Fibroblast of the aortic adventitia (primary cell): Measurements from ENCODE around the gene FSTL5. TPM values are rescaled to one million over a fixed set of nuclear protein-coding genes. Genes with fewer than 3 reads are reported as not detected.

Experiments used
- DNase-seq: peaks from one replicate; pipeline ENCODE4 v3.0.0-alpha.2; 2010; ENCODE audit warnings: low read depth
- H3K4me3 ChIP-seq: 2 replicates; pipeline ENCODE4 v1.5.1; 2011; ENCODE audit warnings: low read depth, mild to moderate bottlenecking, control low read depth, low read length, moderate library complexity
- CTCF ChIP-seq: IDR thresholded peaks from 2 replicates; pipeline ENCODE4 v1.5.1; 2011; ENCODE audit warnings: mild to moderate bottlenecking, low read length, control low read depth, inconsistent platforms; ENCODE audit not compliant: insufficient read depth
- total RNA-seq: library from RNA; depleted of rRNA; stranded (reverse); fragments of >200 nt; gene quantifications from 2 replicates; pipeline ENCODE4 v1.2.3, GENCODE V29; 2012; ENCODE audit warnings: low replicate concordance

The FSTL5 gene
- total RNA-seq, 1 donor = under 0.01 TPM

GRCh38 chr4:161948026-161948770 lies 215.6 kb downstream of the FSTL5 start:
- no peak for DNase-seq
- H3K4me3 ChIP-seq = no peak overlapping the region

DNA sequence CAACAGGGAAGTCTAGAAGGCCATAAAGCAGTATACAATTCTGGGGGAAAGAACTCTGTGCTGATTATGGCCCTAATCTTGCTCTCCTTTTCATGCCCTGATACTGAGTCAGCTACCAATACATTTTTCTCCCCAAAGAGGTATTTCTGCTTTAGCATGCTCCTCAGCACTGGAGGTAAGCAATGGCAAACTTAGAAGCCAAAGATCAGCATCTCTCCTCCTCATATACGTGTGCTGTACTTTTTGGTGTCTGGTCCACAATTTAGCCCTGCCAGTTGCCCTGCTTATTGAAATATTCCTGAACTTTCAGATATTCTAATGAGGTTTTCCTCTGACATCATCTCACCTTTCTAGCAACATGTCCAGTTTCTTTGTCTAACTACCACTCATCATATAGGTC lies 226.2 kb downstream of the FSTL5 start:
- no peak for TF ChIP-seq CTCF
- no peak overlapping the region for H3K4me3 ChIP-seq
- DNase-seq = no peak

More at GRCh38 chr4:161948026-161948770, 215.6 kb downstream of the FSTL5 start:
- TF ChIP-seq CTCF = no peak

- TF ChIP-seq CTCF = no peak
- peak; percentile 25 for DNase-seq
- H3K4me3 ChIP-seq = no peak overlapping the region
Observed at GRCh38 chr4:161936625-161937550, 226.9 kb downstream of the FSTL5 start.

- DNase-seq = no peak
- no peak overlapping the region for H3K4me3 ChIP-seq
- no peak for TF ChIP-seq CTCF
Observed at GRCh38 chr4:161931089-161931488, 232.7 kb downstream of the FSTL5 start.

GRCh38 chr4:161929956-161930355 lies 233.8 kb downstream of the FSTL5 start:
- TF ChIP-seq CTCF = no peak
- no peak overlapping the region for H3K4me3 ChIP-seq
- no peak for DNase-seq

- no peak for DNase-seq
- TF ChIP-seq CTCF = no peak
Observed at GRCh38 chr4:161926033-161926828, 237.6 kb downstream of the FSTL5 start.

More at GRCh38 chr4:161926033-161926828, 237.6 kb downstream of the FSTL5 start:
- H3K4me3 ChIP-seq = no peak overlapping the region
